H1 (cell line): ENCODE results near the gene CD300A. TPM values are rescaled to one million over a fixed set of nuclear protein-coding genes. Genes with fewer than 3 reads are reported as not detected.

Experiments
- RAD21 ChIP-seq, 2 experiments: IDR thresholded peaks in 1 of 2; conservative IDR thresholded peaks in 1 of 2; 2 replicates each; pipeline ENCODE4 v1.6.1; 2011; ENCODE audit warnings: low read depth in 2 of 2, low read length in 2 of 2, improper control_type of control experiment in 1 of 2, inconsistent platforms in 1 of 2, mild to moderate bottlenecking in 1 of 2, moderate library complexity in 1 of 2
- polyA plus RNA-seq, 7 experiments: library from polyadenylated mRNA; depleted of rRNA in 3 of 7; stranded (reverse) in 5 of 7; unstranded in 2 of 7; fragments of >200 nt in 5 of 7; fragments of 200-250 nt in 2 of 7; gene quantifications; 1 replicate in 5 of 7; 2 replicates in 1 of 7; 4 replicates in 1 of 7; pipeline versions ENCODE4 v1.2.1 to v1.2.3, GENCODE V29; 2011 to 2013; ENCODE audit warnings: missing spikeins in 2 of 7, mixed read lengths in 2 of 7
- total RNA-seq: library from RNA; stranded (reverse); fragmentation: NEBNext Ultra II Directional; extraction: Animal tissue kit (Norgen Biotek cat#: 25700); gene quantifications from 2 replicates; pipeline ENCODE4 v1.2.1, GENCODE V29; 2021

The CD300A gene
- total and polyA plus RNA-seq, 2 of the 8 experiments (the other 6 are each of a cell fraction or from before 2014, with no cell fraction given), result 0.52 to 1.3 TPM

GRCh38 chr17:74457820-74458166 lies 8.6 kb upstream of the CD300A start (continued):
- TF ChIP-seq RAD21 (IDR thresholded peaks at IDR 0.05 in 1 of 2, conservative IDR thresholded peaks at IDR 0.05 in 1 of 2; ENCODE audit: low read depth in 2 of 2, low read length in 2 of 2), result no peak
